ENCODE data around the gene NODAL.

NODAL gene

GRCh38 chr10:70462349-70462984 lies 21.0 kb upstream of the NODAL start:
- no peak for DNase-seq (ENCODE audit: low read depth)

DNA sequence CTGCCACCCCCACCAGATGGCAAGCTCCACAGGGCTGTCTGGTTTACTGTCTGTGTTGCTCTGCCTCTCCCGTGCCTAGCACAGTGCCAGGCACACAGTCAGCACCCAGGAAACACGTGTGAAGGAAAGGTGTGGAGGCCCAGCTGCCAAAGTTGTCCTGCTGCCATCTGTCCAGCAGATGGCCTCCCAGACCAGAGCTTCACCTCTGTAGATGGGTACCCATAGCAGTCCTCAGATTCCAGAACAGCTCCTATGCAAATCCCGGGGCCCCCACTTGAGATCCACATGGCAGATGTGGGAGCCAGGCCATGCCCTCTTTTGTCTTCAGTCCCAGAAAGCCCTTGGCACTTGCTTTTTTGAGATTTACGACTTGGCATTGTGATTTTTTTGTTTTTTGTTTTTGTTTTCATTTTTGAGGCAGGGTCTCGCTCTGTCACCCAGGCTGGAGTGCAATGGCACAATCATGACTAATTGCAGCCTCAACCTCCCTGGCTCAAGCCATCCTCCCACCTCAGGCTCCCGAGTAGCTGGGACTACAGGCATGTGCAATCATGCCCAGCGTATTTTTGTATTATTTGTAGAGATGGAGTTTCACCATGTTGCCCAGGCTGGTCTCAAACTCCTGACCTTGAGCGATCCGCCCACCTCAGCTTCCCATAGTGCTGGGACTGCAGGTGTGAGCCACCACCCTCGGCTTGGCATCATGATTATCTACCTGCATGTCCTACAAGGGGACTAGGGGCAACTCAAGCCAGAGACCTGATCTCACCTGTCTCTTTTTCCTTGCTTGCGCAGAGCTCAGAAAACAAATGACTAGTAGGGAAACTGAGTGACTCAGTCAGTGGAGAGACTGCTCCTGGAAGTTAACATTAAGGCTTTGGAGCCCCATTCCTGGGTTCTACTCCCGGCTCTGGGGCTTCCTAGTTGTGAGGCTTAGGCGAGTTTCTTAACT lies 20.2 kb upstream of the NODAL start:
- no peak for DNase-seq (ENCODE audit: low read depth)

- DNase-seq (ENCODE audit: low read depth): no peak
Measured at GRCh38 chr10:70459774-70460490, 18.5 kb upstream of the NODAL start.

DNA sequence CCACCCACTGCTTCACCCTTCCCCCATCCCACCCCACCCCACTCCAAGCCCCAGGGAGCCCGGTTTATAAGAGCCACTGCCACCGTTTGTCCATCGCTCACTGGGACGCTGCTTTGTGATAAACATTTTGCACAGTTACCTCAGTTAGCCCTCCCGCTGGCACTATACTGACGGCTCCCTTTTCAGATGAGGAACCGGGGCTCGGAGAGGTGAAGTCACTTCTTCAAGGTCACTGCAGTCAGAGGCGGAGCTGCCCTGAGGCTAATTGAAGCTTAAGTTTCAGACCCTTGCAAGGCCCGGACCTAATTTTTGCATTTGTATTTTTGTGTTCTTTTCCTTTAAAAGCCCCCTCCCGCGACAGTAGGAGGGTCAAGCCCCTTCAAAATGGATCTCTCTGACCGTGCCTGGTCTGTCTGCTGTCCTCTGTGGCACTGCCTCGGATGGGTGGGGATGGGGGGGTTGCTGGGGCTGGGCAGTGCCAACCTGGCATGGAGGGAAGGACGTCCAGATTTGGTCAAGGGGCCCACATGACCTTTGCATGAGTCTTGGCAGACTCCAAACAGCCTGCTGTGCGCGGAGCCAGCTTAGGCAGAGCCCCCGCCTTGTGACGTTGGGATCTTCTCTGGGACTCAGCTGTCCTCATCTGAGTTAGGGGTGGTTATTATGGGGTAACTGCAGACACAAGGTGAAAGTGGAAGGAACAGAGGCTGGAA lies 17.7 kb upstream of the NODAL start:
- no peak for DNase-seq (ENCODE audit: low read depth)

DNA sequence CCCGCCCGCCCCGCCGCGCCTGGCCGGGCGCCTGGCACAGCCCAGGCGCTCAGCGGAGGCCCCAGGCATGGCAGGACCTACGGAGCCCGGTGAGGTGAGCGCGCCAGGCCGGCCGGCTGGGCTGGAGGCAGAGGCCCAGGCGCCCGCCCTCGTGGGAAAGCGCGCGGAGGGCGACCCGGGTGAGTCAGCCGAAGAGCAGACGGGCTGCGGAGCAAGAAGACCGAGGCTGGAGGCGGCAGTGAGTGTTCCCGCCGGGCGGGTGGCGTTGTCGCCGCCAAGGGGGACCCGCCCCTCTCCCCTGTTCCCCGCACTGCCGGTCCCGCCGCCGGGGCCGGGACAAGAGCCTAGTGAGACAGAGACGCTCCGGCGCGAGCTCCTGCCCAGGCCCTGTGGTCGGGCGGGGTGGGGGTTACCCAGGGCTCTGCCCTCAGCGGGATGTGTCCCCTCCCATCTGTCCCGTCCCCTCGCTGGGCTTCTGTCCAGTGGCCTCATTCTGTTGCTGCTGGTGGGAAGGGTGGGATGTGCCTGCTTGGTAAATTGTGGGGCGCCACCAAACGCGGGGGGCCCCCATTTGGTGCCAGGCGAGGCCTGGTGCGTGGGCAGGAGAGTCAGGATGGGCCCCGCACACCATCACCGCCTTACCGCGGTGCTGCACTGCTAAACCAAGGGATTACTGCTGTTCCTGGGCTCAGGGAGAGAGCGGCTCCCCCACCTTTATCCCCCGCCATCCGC lies 17.0 kb upstream of the NODAL start:
- DNase-seq (ENCODE audit: low read depth): no peak

DNA sequence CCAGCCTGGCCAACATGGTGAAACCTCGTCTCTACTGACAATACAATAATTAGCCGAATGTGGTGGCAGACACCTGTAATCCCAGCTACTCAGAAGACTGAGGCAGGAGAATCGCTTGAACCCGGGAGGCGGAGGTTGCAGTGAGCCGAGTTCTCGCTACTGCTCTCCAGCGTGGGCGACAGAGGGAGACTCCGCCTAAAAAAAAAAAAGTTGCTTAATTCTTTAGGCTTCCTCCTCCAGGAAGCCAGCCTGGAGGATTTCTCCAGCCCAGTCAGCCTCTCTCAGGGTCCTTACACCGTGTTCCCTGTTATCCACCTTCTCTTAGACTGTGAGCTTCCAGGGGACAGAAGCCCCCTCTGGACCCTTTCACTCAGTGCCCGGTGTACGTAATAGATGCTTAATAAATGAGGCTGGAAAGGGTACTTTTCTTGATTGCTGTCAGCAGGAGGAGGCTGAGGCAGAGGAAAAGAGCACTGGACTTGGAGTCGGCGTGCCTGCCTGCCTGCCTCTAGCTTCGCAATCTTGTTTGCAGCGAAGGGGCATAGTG lies 16.4 kb upstream of the NODAL start:
- DNase-seq (ENCODE audit: low read depth): no peak

GRCh38 chr10:70456164-70456563 lies 14.7 kb upstream of the NODAL start:
- DNase-seq (ENCODE audit: low read depth): no peak

- no peak for DNase-seq (ENCODE audit: low read depth)
Measured at GRCh38 chr10:70455213-70455630, 13.7 kb upstream of the NODAL start.

DNA sequence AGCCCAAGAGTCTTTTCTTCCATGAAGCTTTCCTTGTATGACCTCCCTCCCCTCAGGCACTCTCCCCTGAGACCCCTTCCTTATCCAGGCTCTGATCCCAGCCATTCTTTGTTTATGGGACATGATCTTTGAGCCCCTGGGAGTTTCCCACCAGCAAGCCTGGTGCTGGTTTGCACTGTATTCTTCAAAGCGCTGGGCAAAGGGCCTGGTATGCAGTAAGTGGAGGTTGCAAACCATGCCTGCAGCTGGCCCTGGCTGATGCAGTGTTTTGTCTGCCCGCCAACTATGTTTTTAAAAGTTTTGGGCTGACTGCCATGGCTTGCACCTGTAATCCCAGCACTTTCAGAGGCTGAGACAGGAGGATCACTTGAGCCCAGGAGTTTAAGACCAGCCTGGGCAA lies 6.8 kb upstream of the NODAL start:
- DNase-seq (ENCODE audit: low read depth): no peak

DNA sequence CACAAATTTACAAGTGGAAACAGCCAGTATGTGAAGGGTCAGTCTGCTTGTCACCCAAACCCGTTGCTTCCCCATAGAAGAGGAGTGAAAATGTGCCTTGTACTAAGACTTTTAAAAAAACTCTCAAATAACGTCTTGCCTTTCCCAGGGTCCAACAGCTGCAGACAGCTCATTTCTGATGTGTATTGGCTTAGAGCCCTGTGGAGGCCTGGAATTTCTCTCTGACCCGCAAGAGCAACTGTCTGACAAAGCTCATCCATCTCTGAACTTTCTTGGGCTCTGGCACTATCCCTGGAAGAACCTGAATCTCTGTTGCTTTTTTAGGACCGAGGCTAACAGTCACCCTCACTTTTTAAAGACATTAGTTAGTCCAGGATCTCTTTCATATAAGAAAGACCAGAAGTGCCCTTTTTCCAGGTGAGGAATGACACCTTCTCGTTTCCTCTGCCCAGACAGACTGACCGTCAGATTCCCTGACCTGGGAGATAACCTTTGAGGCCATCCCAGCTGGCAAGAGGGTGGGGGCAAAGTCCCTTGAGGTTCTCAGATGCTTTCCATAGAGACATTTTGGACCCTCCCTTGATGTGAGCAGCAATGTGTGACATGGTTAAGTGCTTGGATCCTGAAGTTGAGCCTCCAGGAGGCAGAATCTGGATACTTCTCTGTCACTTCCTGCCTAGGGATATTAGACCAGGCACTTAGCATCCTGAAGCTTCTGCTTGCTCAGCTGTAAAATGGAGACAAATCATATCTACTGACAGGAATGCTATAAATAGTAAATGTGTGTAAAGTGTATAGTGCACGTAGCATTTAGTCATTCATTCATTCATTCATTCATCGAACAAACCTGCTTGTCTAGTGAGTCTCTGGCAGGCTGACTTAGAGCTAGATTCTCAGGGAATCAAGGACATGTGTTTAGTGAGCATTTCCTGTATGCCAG lies 4.5 kb upstream of the NODAL start:
- no peak for DNase-seq (ENCODE audit: low read depth)

DNA sequence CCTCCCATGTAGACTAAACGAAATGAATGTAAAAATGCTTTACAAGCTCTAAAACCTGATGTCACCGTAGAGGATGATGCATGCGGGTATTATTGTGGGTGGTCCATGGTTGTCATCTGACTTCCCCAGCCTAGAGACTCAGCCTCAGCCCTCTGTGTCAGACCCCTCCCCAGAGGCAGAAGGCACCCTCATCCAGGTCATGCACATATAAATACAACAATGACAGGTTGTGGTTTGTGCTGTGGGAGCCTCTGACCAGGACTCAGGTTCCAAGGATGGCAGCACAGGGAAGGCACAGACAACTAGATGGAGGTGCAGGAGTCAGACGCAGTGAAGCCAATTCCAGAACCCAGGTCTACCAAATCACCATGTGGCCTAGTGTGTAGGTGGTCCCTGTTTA lies 3.3 kb upstream of the NODAL start:
- no peak for DNase-seq (ENCODE audit: low read depth)

DNA sequence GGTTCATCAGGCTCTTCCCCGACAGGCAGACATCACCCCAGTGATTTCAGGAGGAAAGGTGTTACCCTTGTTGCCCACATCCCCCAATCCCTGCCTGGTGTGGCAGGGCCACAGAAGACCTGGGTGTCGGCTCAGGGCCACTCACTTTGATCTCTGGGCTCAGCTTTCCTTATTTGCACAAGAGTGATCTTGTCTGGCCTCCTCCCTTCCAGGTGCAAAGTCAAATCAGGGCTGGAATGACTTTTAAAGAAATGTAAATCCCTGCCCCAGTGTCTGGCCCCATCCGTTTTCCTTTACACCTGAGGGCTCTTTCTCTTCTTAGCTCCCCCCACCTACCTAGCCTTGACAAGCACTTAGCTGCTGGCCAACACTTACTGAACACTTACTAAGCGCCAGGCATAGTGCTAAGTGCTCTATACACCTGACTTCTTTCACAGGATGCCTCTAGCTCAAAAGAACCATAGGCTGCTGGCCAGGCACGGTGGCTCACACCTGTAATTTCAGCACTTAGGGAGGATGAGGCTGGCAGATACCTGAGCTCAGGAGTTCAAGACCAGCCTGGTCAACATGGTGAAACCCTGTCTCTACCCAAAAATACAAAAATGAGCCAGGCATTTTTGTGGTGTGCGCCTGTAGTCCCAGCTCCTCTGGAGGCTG lies 979 bp upstream of the NODAL start:
- no peak for DNase-seq (ENCODE audit: low read depth)

- DNase-seq (ENCODE audit: low read depth): no peak
Measured at GRCh38 chr10:70441895-70442309, 421 bp upstream of the NODAL start.

DNA sequence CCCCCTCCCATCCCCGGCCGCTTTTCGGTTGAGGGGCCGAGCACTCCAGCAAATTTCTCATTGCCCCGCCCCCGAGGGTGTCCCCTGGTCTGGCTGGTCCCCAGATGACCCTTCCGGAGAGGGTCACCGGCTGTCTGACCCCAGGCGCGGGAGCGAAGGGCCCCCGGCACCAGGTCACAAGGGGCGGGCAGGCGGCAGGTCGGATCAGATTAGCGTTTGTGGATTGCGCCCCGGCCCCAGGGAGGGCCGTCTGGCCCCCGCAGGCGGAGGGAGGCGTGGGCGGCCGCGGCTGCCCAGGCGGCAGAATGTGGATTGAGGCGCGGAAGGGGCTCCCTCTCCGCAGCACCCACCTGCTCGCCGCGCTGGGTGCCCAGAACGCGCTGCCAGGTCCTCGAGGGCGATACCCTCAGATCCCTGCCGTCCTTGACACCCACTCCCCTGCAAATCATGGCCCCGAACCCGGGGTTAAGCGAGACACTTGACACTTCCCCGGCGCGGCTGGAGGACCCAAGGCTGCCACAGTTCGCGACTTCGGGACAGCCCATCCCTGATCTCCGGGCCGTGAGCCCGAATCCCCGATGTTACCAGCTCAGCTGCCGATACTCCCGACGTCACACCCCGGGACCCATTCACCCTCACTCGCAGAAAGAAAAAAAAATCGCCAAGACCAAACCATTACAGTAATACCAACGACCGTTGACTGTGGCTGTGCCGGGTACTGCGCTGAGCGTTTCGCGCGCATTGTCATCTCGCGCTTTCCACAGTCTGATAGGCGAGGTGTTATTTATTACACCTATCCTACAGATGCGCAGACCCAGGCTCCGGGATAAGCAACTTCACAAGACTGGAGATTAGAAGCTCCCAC lies 953 bp downstream of the NODAL start:
- no peak for DNase-seq (ENCODE audit: low read depth)

GRCh38 chr10:70437721-70438120 lies 3.8 kb downstream of the NODAL start:
- no peak for DNase-seq (ENCODE audit: low read depth)

GRCh38 chr10:70435241-70436085 lies 6.0 kb downstream of the NODAL start:
- no peak for DNase-seq (ENCODE audit: low read depth)

GRCh38 chr10:70433581-70434280 lies 7.8 kb downstream of the NODAL start:
- DNase-seq (ENCODE audit: low read depth): no peak

Measured in activated T-helper 1 cell treated with Interleukin-2 at 50 U/mL for 16 hours (primary cell).